Stimulated activated naive B cell treated with anti-CD40 and anti-IgM and Interleukin-4, amounts not matched to agents 10 μg/mL and 1 μg/mL and 100 μg/mL, for 72 hours (primary cell): ENCODE measurements around the gene SCCPDH.

Source experiments
- ATAC-seq, 2 donors: fragments of 150-1000 bp; cut with Tn5 transposase; replicated peaks; 2 replicates each; pipeline ENCODE4 v1.10.0; 2021; ENCODE audit warnings: moderate library complexity in 1 of 2
- DNase-seq: peaks from one replicate; pipeline ENCODE4 v3.0.0; 2021
- H3K27ac Mint-ChIP-seq: one replicate; pipeline ENCODE4 v1.8.0; 2022; ENCODE audit warnings: mild to moderate bottlenecking, mixed read lengths
- H3K27me3 Mint-ChIP-seq, 2 donors: one replicate each; pipeline ENCODE4 v1.8.0; 2022; ENCODE audit warnings: mixed read lengths in 2 of 2
- H3K36me3 Mint-ChIP-seq, 2 donors: one replicate each; pipeline ENCODE4 v1.8.0; 2022; ENCODE audit warnings: mixed read lengths in 2 of 2, mild to moderate bottlenecking in 1 of 2
- H3K4me1 Mint-ChIP-seq, 2 donors: one replicate each; pipeline ENCODE4 v1.8.0; 2022; ENCODE audit warnings: mixed read lengths in 2 of 2, mild to moderate bottlenecking in 1 of 2
- H3K4me3 Mint-ChIP-seq, 2 donors: one replicate each; pipeline ENCODE4 v1.8.0; 2022; ENCODE audit warnings: mild to moderate bottlenecking in 2 of 2, mixed read lengths in 2 of 2, moderate library complexity in 1 of 2
- H3K9me3 Mint-ChIP-seq, 2 donors: one replicate each; pipeline ENCODE4 v1.8.0; 2022; ENCODE audit warnings: mixed read lengths in 2 of 2, mild to moderate bottlenecking in 1 of 2

Gene SCCPDH, protein sequence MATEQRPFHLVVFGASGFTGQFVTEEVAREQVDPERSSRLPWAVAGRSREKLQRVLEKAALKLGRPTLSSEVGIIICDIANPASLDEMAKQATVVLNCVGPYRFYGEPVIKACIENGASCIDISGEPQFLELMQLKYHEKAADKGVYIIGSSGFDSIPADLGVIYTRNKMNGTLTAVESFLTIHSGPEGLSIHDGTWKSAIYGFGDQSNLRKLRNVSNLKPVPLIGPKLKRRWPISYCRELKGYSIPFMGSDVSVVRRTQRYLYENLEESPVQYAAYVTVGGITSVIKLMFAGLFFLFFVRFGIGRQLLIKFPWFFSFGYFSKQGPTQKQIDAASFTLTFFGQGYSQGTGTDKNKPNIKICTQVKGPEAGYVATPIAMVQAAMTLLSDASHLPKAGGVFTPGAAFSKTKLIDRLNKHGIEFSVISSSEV

DNA sequence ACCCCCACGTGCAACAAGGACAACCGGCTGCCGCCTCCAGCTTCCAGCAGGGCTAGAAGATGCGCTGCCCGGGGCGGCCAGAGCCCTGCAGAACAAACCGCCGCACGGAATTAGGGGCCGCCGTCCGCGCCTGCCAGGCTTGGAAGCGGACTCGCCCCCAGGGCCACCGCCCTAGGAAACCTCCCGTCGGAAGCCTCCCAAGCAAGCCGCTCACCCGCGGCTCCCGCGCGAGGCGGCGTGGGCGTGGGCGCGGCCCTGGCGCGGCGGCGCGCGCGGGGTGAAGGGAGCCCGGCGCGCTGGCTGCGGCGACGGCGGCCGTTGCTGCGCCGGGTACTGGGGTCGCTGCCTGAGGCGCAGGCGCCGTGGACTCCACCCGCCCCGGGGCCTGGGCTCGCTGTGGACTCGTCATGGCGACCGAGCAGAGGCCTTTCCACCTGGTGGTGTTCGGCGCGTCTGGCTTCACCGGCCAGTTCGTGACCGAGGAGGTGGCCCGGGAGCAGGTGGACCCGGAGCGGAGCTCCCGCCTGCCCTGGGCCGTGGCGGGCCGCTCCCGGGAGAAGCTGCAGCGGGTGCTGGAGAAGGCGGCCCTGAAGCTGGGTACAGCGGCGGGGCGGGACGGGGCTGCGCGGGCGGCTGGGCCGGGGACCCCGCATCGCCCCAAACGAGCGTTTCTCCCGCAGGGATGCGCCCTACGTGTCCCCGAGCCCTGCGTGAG lies at the start of gene SCCPDH:
Gene SCCPDH, plus strand, starts transcription at position 394 of the 715 bp plus-strand sequence. Its CDS starts 14 bp downstream, at position 408.
- ATAC-seq (peak; percentile 98 to 99), DNase-seq (peak; percentile 79)
- Mint-ChIP-seq H3K9me3 (peaks cover 18 to 19% of the 10 kb centered on the region in 2 donors), H3K27me3 (peaks cover 5 to 6% of the 10 kb centered on the region in 2 donors), H3K4me3 (peak within 1 kb of the TSS; percentile 91 to 97), H3K36me3 (peaks cover 21 to 24% of the 10 kb centered on the region in 2 donors), H3K4me1 (peaks cover 0 to 17% of the 10 kb centered on the region in 2 donors), H3K27ac (peak within 1 kb of the TSS; percentile 70)

GRCh38 chr1:246677842-246678241 lies 46.4 kb upstream of the SCCPDH start:
- DNase-seq, result no peak
- Mint-ChIP-seq H3K4me1 (peaks cover 14 to 24% of the 10 kb centered on the region in 2 donors), H3K9me3 (no peaks in the 10 kb centered on the region), H3K36me3 (peaks cover 12 to 16% of the 10 kb centered on the region in 2 donors), H3K27me3 (no peaks in the 10 kb centered on the region), H3K4me3 (no peak overlapping the region), H3K27ac (no peak overlapping the region)
- no peak for ATAC-seq

DNA sequence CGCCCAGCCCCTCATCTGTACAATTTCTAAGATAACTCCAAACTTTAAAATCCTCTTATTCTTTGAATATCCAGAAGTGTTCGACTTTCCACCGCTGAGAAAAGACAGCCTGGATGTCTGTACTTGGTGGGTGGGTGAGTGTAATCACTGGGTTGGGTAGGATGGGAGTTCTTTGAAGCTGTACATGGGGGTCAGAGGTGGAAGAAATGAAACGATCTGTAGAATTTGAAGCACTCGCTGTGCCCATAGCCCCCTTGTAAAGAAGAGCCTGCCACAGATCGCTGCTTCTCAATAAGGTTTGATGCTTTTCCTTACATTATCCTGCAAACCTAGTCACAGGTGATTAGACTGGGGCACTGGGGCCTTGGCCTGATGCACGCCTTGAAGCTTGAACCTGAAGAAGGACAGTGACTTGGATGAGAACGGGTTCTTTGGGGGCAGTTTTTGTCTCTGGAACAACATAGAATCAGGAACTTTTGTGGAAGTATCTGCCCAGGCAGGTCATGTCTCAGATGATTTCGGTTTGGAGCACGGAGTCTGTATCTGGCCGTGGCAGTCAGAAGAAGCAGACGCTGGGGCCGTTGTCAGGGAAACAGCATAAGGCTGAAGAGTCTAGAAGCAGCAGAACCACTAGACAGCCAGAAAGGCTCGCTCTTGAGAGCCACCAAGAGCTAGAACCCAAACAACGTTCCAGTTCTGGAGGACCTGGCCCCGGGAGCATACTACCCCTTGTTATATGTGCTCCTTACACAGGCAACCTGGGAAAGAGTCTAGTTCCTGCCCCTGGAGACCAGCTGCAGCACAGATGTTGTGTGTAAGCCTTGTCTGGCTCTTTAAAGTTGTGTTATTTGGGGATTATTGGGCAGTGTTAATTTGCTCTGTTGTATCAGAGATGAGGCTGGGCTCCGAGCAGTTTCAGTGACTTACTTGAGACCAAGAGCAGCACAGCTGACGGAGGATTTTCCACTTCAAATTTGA lies 45.1 kb upstream of the SCCPDH start:
- Mint-ChIP-seq H3K4me1 (peaks cover 10 to 19% of the 10 kb centered on the region in 2 donors), H3K27ac (peak overlapping the region; percentile 69), H3K27me3 (no peaks in the 10 kb centered on the region), H3K36me3 (peaks cover 8% of the 10 kb centered on the region in 2 donors), H3K4me3 (no peak overlapping the region), H3K9me3 (no peaks in the 10 kb centered on the region)
- ATAC-seq, result no peak
- no peak for DNase-seq

- no peak for DNase-seq
- H3K36me3 Mint-ChIP-seq, result peaks cover 6% of the 10 kb centered on the region in 2 donors
- no peak overlapping the region for H3K4me3 Mint-ChIP-seq
- H3K27me3 Mint-ChIP-seq, result no peaks in the 10 kb centered on the region
- no peaks in the 10 kb centered on the region for H3K9me3 Mint-ChIP-seq
- peaks cover 7 to 15% of the 10 kb centered on the region in 2 donors for H3K4me1 Mint-ChIP-seq
- no peak for ATAC-seq
- no peak overlapping the region for H3K27ac Mint-ChIP-seq
Measured at GRCh38 chr1:246679794-246680177, 44.4 kb upstream of the SCCPDH start.

DNA sequence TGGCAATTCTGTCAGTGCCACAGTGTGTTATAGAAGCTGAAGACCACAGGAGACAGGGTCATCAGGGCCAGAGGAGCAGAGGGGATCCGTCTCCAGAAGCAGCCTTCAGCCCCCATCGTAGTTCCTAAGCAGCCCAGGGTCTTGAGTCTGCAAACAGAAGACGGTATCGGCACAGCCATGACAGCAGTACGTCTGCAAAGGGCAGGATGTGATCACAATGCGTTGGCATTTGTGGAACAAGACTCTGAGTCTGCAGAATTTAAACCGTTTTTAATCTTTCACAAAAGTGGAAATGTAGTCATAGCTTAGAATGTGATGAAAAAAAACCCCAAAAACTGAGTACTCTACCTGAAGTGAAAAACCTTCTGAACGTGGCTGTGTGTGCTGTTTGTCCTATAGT lies 44.0 kb upstream of the SCCPDH start:
- no peak for DNase-seq
- no peak for ATAC-seq

DNA sequence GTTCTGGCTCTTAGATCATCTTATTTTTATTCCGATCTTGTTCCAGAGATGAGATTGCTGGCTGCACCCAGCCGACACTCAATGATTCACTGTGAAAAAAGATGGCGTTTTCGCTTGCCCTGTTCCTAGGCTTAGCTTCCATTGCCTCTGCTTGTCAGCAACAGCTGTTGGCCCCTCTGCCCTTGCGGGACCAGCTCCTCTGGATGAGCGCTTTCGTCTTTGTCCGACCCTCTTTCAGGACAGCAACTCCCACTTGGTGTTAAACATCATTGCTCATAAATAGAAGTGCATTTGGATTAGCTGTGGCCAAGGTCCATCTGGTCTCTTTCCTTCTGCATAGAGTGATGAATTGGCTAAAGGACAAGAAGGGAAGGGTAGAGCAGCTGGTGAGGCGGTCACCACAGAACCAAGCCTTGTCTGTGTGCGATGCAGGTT lies 43.5 kb upstream of the SCCPDH start:
- ATAC-seq (no peak), DNase-seq (no peak)
- peaks cover 7 to 15% of the 10 kb centered on the region in 2 donors for H3K4me1 Mint-ChIP-seq
- H3K9me3 Mint-ChIP-seq, result no peaks in the 10 kb centered on the region
- peaks cover 0 to 3% of the 10 kb centered on the region in 2 donors for H3K36me3 Mint-ChIP-seq
- H3K27me3 Mint-ChIP-seq, result no peaks in the 10 kb centered on the region
- no peak overlapping the region for H3K27ac Mint-ChIP-seq
- H3K4me3 Mint-ChIP-seq, result no peak overlapping the region

More for the DNA sequence above, 44.0 kb upstream of the SCCPDH start:
- Mint-ChIP-seq H3K4me1 (peaks cover 7 to 15% of the 10 kb centered on the region in 2 donors), H3K27me3 (no peaks in the 10 kb centered on the region), H3K27ac (no peak overlapping the region), H3K36me3 (peaks cover 2 to 4% of the 10 kb centered on the region in 2 donors), H3K9me3 (no peaks in the 10 kb centered on the region), H3K4me3 (no peak overlapping the region)

- DNase-seq (no peak), ATAC-seq (peak; percentile 65 to 79)
- H3K27ac Mint-ChIP-seq, result no peak overlapping the region
- H3K36me3 Mint-ChIP-seq, result peaks cover 0 to 2% of the 10 kb centered on the region in 2 donors
- no peaks in the 10 kb centered on the region for H3K27me3 Mint-ChIP-seq
- H3K4me1 Mint-ChIP-seq, result peaks cover 7 to 15% of the 10 kb centered on the region in 2 donors
- no peak overlapping the region for H3K4me3 Mint-ChIP-seq
- no peaks in the 10 kb centered on the region for H3K9me3 Mint-ChIP-seq
Measured at GRCh38 chr1:246681900-246682895, 42.0 kb upstream of the SCCPDH start.

DNA sequence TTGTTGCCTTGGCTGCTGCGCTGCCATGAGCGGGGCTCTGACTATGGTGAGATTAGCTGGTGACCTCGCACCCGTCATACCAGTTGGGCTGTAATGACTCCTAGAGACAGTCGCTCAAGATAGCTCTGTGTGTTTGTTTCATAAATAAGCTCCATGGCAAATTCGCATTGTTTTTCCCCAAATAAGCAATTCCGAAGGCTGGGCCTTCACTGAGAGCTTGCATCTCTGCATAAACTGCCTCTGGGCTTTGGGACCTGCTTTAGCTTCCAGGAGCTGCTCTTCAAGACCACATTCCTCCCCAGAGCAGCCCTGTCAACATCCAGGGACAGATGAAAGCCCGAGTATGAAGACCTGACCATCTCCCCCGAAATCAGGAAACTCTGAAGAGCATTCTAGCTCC lies 40.7 kb upstream of the SCCPDH start:
- Mint-ChIP-seq H3K36me3 (peaks cover 0 to 2% of the 10 kb centered on the region in 2 donors), H3K4me1 (peaks cover 7 to 15% of the 10 kb centered on the region in 2 donors), H3K27ac (no peak overlapping the region), H3K27me3 (no peaks in the 10 kb centered on the region), H3K4me3 (no peak overlapping the region), H3K9me3 (no peaks in the 10 kb centered on the region)
- ATAC-seq (no peak), DNase-seq (no peak)

- DNase-seq (no peak), ATAC-seq (no peak)
- H3K4me1 Mint-ChIP-seq, result peaks cover 3 to 9% of the 10 kb centered on the region in 2 donors
- no peak overlapping the region for H3K4me3 Mint-ChIP-seq
- peaks cover 0 to 2% of the 10 kb centered on the region in 2 donors for H3K36me3 Mint-ChIP-seq
- H3K27me3 Mint-ChIP-seq, result no peaks in the 10 kb centered on the region
- no peaks in the 10 kb centered on the region for H3K9me3 Mint-ChIP-seq
- no peak overlapping the region for H3K27ac Mint-ChIP-seq
Measured at GRCh38 chr1:246687002-246687401, 37.2 kb upstream of the SCCPDH start.

- H3K4me1 Mint-ChIP-seq, result peaks cover 3 to 7% of the 10 kb centered on the region in 2 donors
- DNase-seq (peak; percentile 49), ATAC-seq (peak; percentile 94 to 98)
- peaks cover 0 to 2% of the 10 kb centered on the region in 2 donors for H3K36me3 Mint-ChIP-seq
- peak overlapping the region; percentile 62 to 69 for H3K4me3 Mint-ChIP-seq
- no peak overlapping the region for H3K27ac Mint-ChIP-seq
- peaks cover 3 to 4% of the 10 kb centered on the region in 2 donors for H3K9me3 Mint-ChIP-seq
- no peaks in the 10 kb centered on the region for H3K27me3 Mint-ChIP-seq
Measured at GRCh38 chr1:246689409-246690008, 34.7 kb upstream of the SCCPDH start.

GRCh38 chr1:246690100-246690499 lies 34.1 kb upstream of the SCCPDH start:
- ATAC-seq (no peak), DNase-seq (no peak)
- H3K36me3 Mint-ChIP-seq, result no peaks in the 10 kb centered on the region
- H3K9me3 Mint-ChIP-seq, result peaks cover 5 to 7% of the 10 kb centered on the region in 2 donors
- H3K27me3 Mint-ChIP-seq, result no peaks in the 10 kb centered on the region
- peak overlapping the region in 1 of 2 donors; percentile 69 for H3K4me3 Mint-ChIP-seq
- peak overlapping the region; percentile 37 for H3K27ac Mint-ChIP-seq
- peaks cover 3 to 7% of the 10 kb centered on the region in 2 donors for H3K4me1 Mint-ChIP-seq

DNA sequence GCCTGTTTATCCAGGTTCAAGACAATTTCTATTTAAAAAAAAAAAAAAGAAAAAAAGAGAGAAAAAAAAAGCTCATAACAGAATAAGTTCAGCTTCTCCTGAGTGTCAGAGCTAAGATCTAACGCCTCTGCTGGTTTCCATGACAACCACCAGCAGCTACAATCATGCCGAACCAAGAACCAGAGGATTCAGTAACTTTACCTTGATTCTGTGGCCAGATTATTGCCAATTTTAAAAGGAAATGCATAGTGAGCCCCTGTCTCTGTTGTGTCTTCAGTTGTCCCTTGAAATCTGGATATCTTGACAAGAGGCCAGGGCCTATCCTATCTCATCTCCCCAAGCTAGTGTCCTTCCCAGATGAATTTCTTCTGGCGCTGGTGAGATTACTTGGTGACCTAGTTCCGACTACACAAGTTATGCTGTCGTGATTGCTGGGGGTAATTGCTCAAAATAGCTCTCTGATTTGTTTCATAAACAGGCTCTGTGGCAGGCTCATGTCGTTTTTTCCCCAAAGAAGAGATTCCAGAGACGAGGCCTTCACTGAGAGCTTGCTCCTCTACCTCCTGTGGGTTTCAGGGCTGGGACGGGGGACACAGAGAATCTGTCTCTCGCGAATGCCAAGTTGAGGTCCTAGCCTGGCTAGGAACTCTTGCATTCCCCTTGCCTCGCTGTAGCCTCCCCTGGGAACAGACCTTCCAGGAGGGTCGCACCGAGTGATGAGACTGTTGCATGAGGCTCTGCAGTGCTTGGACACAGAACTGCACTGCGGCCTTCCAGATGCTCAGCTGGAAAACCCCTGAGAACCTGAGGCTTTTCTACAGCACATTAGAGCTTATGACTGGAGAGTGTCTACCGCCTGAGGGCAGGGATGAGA lies 32.4 kb upstream of the SCCPDH start:
- no peak overlapping the region for H3K4me3 Mint-ChIP-seq

More for the DNA sequence above, 32.4 kb upstream of the SCCPDH start:
- Mint-ChIP-seq H3K36me3 (no peaks in the 10 kb centered on the region), H3K27ac (no peak overlapping the region), H3K27me3 (no peaks in the 10 kb centered on the region), H3K4me1 (peaks cover 3 to 7% of the 10 kb centered on the region in 2 donors), H3K9me3 (peaks cover 5 to 13% of the 10 kb centered on the region in 2 donors)
- ATAC-seq, result no peak
- DNase-seq, result no peak
